Measurements from ENCODE around the gene LSM2. TPM values are rescaled to one million over a fixed set of nuclear protein-coding genes. Genes with fewer than 3 reads are reported as not detected.

LSM2 gene
- total RNA-seq, 1 donor from 2014 or later = 25.7 TPM

- DNase-seq (ENCODE audit: low spot score) = no peak
Observed at GRCh38 chr6:31752739-31753319, 53.9 kb downstream of the LSM2 start.

GRCh38 chr6:31750411-31751022 is 56.2 kb downstream of the LSM2 start:
- no peak for DNase-seq (ENCODE audit: low spot score)

- no peak for DNase-seq (ENCODE audit: low spot score)
Observed at GRCh38 chr6:31749301-31750036, 57.3 kb downstream of the LSM2 start.

Other genes starting within 250 kb of the LSM2 start
- not detected for gene LTA, start 234.7 kb downstream of the LSM2 start, total RNA-seq
- 1.2 TPM for gene TNF, start 231.4 kb downstream of the LSM2 start, total RNA-seq
- gene LTB, start 224.5 kb downstream of the LSM2 start, total RNA-seq = 1.4 TPM
- 23.8 TPM for gene LST1, start 220.7 kb downstream of the LSM2 start, total RNA-seq
- gene NCR3, start 214.0 kb downstream of the LSM2 start, total RNA-seq = not detected
- gene AIF1, start 191.7 kb downstream of the LSM2 start, total RNA-seq = 60.1 TPM
- gene PRRC2A, start 186.3 kb downstream of the LSM2 start, total RNA-seq = 162 TPM
- gene BAG6, start 154.3 kb downstream of the LSM2 start, total RNA-seq = 229 TPM
- gene APOM, start 151.1 kb downstream of the LSM2 start, total RNA-seq = 3.3 TPM
- 21.6 TPM for gene C6orf47, start 146.2 kb downstream of the LSM2 start, total RNA-seq
- gene GPANK1, start 142.0 kb downstream of the LSM2 start, total RNA-seq = 10.5 TPM
- 125 TPM for gene CSNK2B, start 140.9 kb downstream of the LSM2 start, total RNA-seq
- gene LY6G5B, start 137.0 kb downstream of the LSM2 start, total RNA-seq = 15.5 TPM
- gene LY6G5C, start 125.9 kb downstream of the LSM2 start, total RNA-seq = 1.9 TPM
- 38.8 TPM for gene ABHD16A, start 103.6 kb downstream of the LSM2 start, total RNA-seq
- gene LY6G6F, start 100.1 kb downstream of the LSM2 start, total RNA-seq = not detected
- gene LY6G6D, start 91.6 kb downstream of the LSM2 start, total RNA-seq = not detected
- not detected for gene LY6G6C, start 85.2 kb downstream of the LSM2 start, total RNA-seq
- not detected for gene MPIG6B, start 83.6 kb downstream of the LSM2 start, total RNA-seq
- 123 TPM for gene DDAH2, start 77.7 kb downstream of the LSM2 start, total RNA-seq
- 408 TPM for gene CLIC1, start 70.4 kb downstream of the LSM2 start, total RNA-seq
- gene MSH5, start 67.0 kb downstream of the LSM2 start, total RNA-seq = 14.8 TPM
- gene SAPCD1, start 44.3 kb downstream of the LSM2 start, total RNA-seq = 2.0 TPM
- 0.77 TPM for gene VWA7, start 29.6 kb downstream of the LSM2 start, total RNA-seq
- gene VARS1, start 11.2 kb downstream of the LSM2 start, total RNA-seq = 62.6 TPM
- 0.84 TPM for gene HSPA1L, start 8.3 kb upstream of the LSM2 start, total RNA-seq
- 139 TPM for gene HSPA1A, start 8.6 kb upstream of the LSM2 start, total RNA-seq
- gene HSPA1B, start 20.8 kb upstream of the LSM2 start, total RNA-seq = 111 TPM
- 40.7 TPM for gene NEU1, start 55.9 kb upstream of the LSM2 start, total RNA-seq
- 0.51 TPM for gene SLC44A4, start 72.0 kb upstream of the LSM2 start, total RNA-seq
- 28.4 TPM for gene EHMT2, start 90.7 kb upstream of the LSM2 start, total RNA-seq
- gene ZBTB12, start 95.1 kb upstream of the LSM2 start, total RNA-seq = 2.9 TPM
- 60.8 TPM for gene C2, start 120.8 kb upstream of the LSM2 start, total RNA-seq
- 38.0 TPM for gene CFB, start 139.1 kb upstream of the LSM2 start, total RNA-seq
- 59.2 TPM for gene NELFE, start 152.0 kb upstream of the LSM2 start, total RNA-seq
- 52.5 TPM for gene SKIC2, start 152.2 kb upstream of the LSM2 start, total RNA-seq
- gene DXO, start 165.2 kb upstream of the LSM2 start, total RNA-seq = 17.1 TPM
- 36.2 TPM for gene C4A, start 175.1 kb upstream of the LSM2 start, total RNA-seq
- 32.7 TPM for gene C4B, start 207.8 kb upstream of the LSM2 start, total RNA-seq
- 0.45 TPM for gene CYP21A2, start 231.4 kb upstream of the LSM2 start, total RNA-seq

Measured in mesenteric fat pad (tissue), 1 donor.